GM18861 (cell line): ENCODE measurements around the gene EPAS1.

Experiments used
- ATAC-seq: cut with Tn5 transposase; IDR thresholded peaks from one replicate; pipeline ENCODE4 v1.9.1; 2021; ENCODE audit not compliant: unreplicated experiment

The EPAS1 gene

DNA sequence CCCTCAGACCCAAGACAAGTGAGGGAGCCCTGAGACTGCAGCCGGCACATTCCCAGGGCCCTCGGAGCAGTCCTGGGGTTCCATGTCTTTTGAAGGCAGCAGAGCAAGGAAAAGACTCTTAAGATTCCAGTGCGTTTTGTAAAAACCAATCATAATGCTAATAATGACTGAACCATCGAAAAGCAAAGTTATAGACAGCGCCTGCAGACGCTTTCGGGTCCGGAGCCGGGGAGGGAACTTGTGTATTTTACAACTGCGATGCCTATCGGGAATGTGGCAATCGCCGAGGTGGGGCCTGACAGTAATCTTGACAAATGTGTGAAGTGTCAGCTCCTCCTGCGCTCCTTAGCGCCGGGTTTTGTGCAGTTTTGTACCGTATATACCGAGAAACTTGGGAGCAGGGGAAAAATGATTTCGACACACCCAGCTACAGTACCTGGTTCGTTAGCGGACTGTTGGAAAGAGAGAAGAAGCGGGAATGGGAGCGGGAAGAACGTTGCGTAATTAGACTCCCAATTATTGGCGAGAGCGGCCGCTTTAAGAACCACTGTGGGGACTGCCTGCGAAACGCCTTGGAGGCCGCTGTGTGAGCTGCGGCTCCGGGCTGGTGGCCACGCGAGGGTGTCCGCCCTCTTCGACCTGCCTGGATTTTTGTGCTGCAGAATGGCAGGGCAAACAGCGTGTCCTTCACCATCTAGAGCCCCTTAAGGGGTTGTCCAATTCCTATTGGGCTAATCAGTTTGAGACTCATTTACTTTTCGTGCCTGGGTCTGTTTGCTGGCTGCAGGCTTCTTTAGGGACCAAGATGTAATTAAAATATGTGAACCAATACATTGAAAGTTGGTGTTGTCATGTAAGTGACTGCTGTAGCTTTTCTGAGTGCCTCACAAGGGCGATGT is 2.4 kb downstream of the EPAS1 start:
- no peak for ATAC-seq

- no peak for ATAC-seq
These were observed 3.2 kb downstream of the EPAS1 start for GRCh38 chr2:46300406-46300832.

DNA sequence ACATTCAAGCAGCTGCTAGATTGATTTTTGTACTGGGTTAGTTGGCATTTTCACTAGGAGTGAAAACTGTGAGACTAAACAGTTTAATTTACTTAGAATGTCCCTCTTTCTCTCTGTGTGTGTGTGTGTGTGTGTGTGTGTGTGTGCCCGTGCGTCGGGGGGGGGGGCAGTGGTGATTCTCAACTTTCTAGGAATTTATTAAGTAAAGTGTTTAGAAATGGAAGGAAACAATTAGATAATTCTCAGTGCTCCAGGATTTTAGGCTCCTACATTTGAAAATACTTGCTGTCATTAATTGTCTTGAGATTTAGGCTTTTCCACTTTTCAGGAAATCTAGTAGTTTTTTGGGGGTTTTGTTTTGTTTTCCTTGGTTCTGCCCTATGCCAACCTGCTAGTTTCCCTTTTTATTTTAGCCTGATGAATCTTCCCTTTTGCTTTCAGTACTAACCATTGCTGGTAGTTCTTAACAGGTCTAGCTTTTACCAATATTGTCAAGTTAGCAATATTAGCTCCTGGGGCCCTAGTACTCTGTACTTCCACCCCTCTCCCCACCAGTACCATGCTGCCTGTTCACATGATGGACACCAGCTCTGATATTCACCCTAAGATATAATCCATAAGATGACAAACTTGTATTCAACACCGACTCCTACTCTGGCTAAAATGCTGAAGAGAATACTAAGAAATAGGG is 4.9 kb downstream of the EPAS1 start:
- ATAC-seq: no peak

- ATAC-seq: no peak
These were observed 6.0 kb downstream of the EPAS1 start for GRCh38 chr2:46303233-46303632.

DNA sequence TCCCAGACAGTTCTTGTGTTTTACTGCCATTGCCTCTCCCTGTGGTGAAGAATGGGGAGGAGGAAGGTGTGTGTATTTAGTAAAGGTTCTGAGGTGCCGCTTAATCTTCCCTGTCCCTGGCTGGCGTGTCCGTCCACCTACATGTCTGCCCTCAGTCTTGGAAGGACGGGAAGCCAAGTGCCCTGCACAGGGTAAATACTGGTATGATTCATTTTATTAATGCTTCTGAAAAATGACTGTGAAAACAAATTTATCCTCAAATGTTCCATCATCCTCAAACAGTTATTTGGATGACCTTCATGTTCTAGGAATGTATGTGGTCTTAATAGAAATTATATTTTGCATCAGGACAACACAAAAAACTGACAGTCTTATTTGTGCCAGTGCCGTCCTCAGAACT is 6.6 kb downstream of the EPAS1 start:
- no peak for ATAC-seq

- ATAC-seq: no peak
These were observed 7.4 kb downstream of the EPAS1 start for GRCh38 chr2:46304635-46305034.

DNA sequence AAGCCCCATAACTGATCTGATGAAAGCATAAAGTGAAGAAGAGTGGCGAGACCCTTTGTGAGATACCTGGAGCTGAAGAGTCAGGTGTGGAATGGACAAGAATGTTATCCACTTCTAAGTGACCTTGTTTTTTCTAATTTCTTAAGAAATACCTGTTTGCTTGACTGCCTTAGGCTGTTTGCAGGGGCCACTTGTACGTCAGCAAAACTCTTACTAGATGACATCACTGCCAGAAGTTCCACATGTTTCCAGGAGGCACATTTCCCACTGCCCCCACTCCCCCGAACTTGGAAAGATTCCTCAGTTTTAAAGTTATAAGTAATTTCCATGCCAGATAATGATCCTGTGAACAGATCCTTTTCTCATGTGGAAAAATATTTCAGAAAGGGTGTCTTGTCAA is 8.0 kb downstream of the EPAS1 start:
- ATAC-seq: no peak

DNA sequence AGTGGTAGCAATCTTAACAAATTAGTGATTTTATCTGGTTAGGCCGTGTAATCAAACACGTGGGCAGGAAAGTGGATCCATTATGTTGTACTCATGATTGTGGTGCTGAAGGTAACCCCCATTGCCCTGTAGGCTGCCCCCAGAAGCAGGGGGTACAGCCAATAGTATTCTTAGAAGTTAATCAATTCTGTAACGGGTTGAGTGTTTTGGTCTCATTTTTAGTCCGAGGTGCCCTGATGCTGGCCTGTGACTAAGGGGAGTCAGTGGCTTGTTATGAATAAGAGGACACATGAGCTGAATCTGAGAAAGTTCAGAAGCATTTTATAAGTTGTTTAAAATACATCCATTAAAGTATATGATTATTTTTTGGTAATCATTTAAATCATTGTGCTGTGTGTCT is 8.6 kb downstream of the EPAS1 start:
- no peak for ATAC-seq

GRCh38 chr2:46306330-46306751 is 9.1 kb downstream of the EPAS1 start:
- ATAC-seq: no peak

- ATAC-seq: no peak
These were observed 9.9 kb downstream of the EPAS1 start for GRCh38 chr2:46306988-46307655.

GRCh38 chr2:46308081-46308480 is 10.9 kb downstream of the EPAS1 start:
- no peak for ATAC-seq

DNA sequence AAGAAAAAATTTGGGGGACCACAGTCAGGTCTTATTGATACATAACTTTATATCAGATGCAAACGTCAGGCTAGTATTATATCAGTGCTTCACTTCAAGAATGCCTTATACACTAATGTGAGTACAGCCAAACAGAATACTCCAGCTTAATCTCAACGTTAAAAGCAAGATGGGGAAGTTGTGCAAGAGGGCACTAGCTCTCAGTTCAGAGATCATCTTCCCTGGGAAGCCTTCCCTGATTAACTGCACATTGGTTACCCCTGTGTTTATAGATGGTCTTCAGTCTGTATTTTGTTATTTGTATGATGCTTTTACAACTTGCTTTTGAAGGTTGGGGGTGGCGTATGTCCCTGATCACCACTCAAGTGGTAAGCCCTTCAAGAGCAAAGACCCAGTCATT is 11.4 kb downstream of the EPAS1 start:
- ATAC-seq: no peak

- ATAC-seq: no peak
These were observed 12.1 kb downstream of the EPAS1 start for GRCh38 chr2:46309052-46309953.

DNA sequence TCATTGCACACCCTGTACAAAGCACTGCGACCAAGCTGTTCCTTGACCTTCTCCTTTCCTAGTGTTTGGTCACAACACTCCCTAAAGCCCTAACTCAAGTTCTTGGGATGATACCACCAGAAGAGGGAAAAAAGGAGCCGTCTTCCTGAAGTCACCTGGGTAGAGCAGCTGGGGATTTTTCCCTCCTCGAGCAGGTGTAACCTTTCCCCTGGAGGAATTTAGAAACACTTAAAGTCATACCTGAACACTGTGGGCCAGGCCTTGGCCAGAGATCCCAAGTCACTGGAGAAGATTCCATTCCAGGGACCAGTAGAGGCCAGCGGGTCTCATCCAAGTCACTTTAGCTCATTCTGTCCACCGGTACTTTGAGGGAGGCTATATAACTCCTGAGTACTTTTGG is 13.2 kb downstream of the EPAS1 start:
- no peak for ATAC-seq

GRCh38 chr2:46311651-46312223 is 14.5 kb downstream of the EPAS1 start:
- ATAC-seq: no peak

- ATAC-seq: no peak
These were observed 15.9 kb downstream of the EPAS1 start for GRCh38 chr2:46313063-46313462.

DNA sequence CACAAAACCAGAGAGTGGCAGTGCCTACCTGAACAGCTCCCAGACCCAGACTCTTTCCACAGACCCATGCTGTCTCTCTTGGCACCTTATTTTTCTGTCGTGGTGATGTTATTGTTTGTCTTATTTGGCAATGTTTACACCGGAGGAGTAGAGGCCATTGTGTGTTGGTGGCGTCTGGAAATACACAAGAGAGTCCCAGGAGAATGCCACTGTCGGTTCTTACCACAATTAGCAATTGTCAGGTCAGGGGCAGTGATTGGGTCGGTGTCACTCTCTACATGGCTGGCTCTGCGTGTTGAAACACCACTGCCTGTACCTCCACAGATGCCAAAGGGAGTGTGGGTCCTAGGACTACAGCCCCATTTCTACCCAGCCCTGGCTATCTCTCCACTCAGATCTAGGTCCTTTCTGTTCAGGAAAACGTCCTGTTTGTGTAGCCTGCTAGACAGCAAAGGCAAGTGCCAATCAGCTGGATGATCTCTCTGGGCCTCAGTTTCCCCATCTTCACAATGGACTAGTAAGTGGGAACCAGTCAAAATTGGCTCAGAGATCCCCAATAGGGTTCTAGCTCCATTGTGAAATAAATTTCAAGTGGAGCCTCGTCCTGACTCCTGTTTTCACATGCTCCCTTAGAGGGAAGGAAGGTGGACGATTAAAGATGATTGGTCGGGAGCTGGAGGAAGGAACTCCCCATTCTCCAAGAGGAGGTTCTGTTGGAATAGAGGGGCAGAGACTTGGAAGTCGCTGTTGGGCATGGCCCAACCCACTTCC is 17.0 kb downstream of the EPAS1 start:
- no peak for ATAC-seq

GRCh38 chr2:46315103-46315890 is 18.1 kb downstream of the EPAS1 start:
- no peak for ATAC-seq

DNA sequence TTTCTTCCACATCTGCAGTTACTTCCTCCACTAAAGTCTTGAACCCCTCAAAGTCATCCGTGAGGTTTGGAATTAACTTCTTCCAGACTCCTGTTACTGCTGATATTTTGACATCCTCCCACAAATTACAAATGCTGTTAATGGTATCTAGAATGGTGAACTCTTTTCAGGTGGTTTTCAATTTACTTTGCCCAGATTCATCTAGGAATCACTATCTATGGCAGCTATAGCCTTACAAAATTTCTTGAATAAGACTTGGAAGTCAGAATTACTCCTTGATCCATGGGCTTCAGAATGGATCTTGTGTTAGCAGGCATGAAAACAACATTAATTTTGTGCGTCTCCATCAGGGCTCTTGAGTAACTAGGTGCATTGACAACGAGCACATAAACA is 19.9 kb downstream of the EPAS1 start:
- no peak for ATAC-seq
